ENCODE data around the gene KIF17.

DNA sequence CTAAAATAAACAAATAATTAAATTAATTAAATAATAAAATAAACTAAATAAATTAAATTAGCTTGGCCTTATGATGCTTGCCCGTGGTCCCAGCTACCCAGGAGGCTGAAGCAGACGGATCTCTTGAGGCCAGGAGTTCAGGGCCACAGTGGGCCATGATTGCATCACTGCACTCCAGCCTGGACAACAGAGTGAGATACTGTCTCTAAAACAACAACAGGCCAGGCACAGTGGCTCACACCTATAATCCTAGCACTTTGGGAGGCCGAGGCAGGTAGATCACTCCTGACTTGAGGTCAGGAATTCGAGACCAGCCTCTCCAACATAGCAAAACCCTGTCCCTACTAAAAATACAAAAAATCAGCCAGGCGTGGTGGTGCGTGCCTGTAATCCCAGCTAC, 96.8 kb downstream of the KIF17 start:
- TF ChIP-seq, protein P1, sequence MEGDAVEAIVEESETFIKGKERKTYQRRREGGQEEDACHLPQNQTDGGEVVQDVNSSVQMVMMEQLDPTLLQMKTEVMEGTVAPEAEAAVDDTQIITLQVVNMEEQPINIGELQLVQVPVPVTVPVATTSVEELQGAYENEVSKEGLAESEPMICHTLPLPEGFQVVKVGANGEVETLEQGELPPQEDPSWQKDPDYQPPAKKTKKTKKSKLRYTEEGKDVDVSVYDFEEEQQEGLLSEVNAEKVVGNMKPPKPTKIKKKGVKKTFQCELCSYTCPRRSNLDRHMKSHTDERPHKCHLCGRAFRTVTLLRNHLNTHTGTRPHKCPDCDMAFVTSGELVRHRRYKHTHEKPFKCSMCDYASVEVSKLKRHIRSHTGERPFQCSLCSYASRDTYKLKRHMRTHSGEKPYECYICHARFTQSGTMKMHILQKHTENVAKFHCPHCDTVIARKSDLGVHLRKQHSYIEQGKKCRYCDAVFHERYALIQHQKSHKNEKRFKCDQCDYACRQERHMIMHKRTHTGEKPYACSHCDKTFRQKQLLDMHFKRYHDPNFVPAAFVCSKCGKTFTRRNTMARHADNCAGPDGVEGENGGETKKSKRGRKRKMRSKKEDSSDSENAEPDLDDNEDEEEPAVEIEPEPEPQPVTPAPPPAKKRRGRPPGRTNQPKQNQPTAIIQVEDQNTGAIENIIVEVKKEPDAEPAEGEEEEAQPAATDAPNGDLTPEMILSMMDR (IDR thresholded peaks at IDR 0.05; ENCODE audit: insufficient read depth, low read depth, low read length) = no peak
- no peak for TF ChIP-seq EZH2 (IDR thresholded peaks at IDR 0.05; ENCODE audit: insufficient read depth, low read length)
